Hepatocyte (in vitro differentiated cells): ENCODE measurements around the gene SPG11. TPM values are rescaled to one million over a fixed set of nuclear protein-coding genes. Genes with fewer than 3 reads are reported as not detected.
A peak's percentile ranks its signal among the peaks of the same experiment; 100 is the strongest.
"Not testable (repeated sequence)": the region's sequence is repeated elsewhere in the genome, so short reads cannot be mapped to it uniquely, and the experiment has no call there.

Experiments used
- DNase-seq: peaks from one replicate; pipeline ENCODE4 v3.0.0-alpha.2; 2016; ENCODE audit warnings: low spot score
- H2AFZ ChIP-seq: fragments of 200-600 bp; sonication (generic); 2 replicates; pipeline ENCODE4 v1.6.0; 2016; ENCODE audit warnings: antibody characterized with exemption, mild to moderate bottlenecking
- H3K27ac ChIP-seq: fragments of 200-600 bp; sonication (generic); 2 replicates; pipeline ENCODE4 v1.5.1; 2016; ENCODE audit warnings: mild to moderate bottlenecking
- H3K27me3 ChIP-seq: fragments of 200-600 bp; sonication (generic); 2 replicates; pipeline ENCODE4 v1.6.1; 2016
- H3K36me3 ChIP-seq: fragments of 200-600 bp; sonication (generic); replicated peaks from 2 replicates; pipeline ENCODE4 v1.5.1; 2016; ENCODE audit warnings: low read depth; ENCODE audit not compliant: insufficient read depth
- H3K4me1 ChIP-seq: fragments of 200-600 bp; sonication (generic); 2 replicates; pipeline ENCODE4 v1.5.1; 2016; ENCODE audit warnings: mild to moderate bottlenecking, moderate library complexity; ENCODE audit not compliant: insufficient read depth
- H3K4me2 ChIP-seq: fragments of 200-600 bp; sonication (generic); 2 replicates; pipeline ENCODE4 v1.6.0; 2016
- H3K4me3 ChIP-seq: fragments of 200-600 bp; sonication (generic); 2 replicates; pipeline ENCODE4 v1.5.1; 2016; ENCODE audit warnings: mild to moderate bottlenecking
- H3K79me2 ChIP-seq: fragments of 200-600 bp; sonication (generic); 2 replicates; pipeline ENCODE4 v1.6.0; 2017; ENCODE audit warnings: mild to moderate bottlenecking
- H3K9me2 ChIP-seq: fragments of 200-600 bp; sonication (generic); replicated peaks from 2 replicates; pipeline ENCODE4 v1.6.0; 2017; ENCODE audit warnings: mild to moderate bottlenecking; ENCODE audit not compliant: insufficient read depth
- H3K9me3 ChIP-seq: fragments of 200-600 bp; sonication (generic); 2 replicates; pipeline ENCODE4 v1.5.1; 2016; ENCODE audit warnings: low read depth, mild to moderate bottlenecking
- H4K20me1 ChIP-seq: fragments of 200-600 bp; sonication (generic); 2 replicates; pipeline ENCODE4 v1.6.0; 2016; ENCODE audit warnings: mild to moderate bottlenecking; ENCODE audit not compliant: insufficient read depth, poor library complexity, severe bottlenecking
- EZH2 ChIP-seq: fragments of 200-600 bp; sonication (generic); IDR thresholded peaks from 2 replicates; pipeline ENCODE4 v1.6.1; 2016; ENCODE audit warnings: antibody characterized with exemption, mild to moderate bottlenecking, borderline replicate concordance
- EZH2phosphoT487 ChIP-seq: fragments of 200-600 bp; sonication (generic); IDR thresholded peaks from one replicate; pipeline ENCODE4 v1.6.1; 2018; ENCODE audit warnings: antibody characterized with exemption, mild to moderate bottlenecking, low read depth, moderate library complexity; ENCODE audit not compliant: unreplicated experiment, severe bottlenecking
- WGBS: methylation state at CpG from one replicate; pipeline ENCODE4 v1.1.6; 2016; ENCODE audit warnings: low lambda C conversion rate; ENCODE audit errors: missing lambda C conversion rate; 5-methylcytosine and 5-hydroxymethylcytosine counted together
- polyA plus RNA-seq: library from polyadenylated mRNA; unstranded; fragments of >200 nt; fragmentation: Nextera tagmentation; extraction: Ambion mirVana; gene quantifications from 2 replicates; pipeline ENCODE4 v1.2.1, GENCODE V29; 2016
- total RNA-seq: library from RNA; depleted of rRNA; stranded (reverse); fragments of >200 nt; gene quantifications from 2 replicates; pipeline ENCODE4 v1.2.3, GENCODE V29; 2014
- TF ChIP-seq, protein P1 (sequence below): fragments of 200-600 bp; sonication (generic); IDR thresholded peaks from 2 replicates; pipeline ENCODE4 v1.5.1; 2016; ENCODE audit warnings: antibody characterized with exemption, mild to moderate bottlenecking; ENCODE audit not compliant: poor library complexity

SPG11 gene
- total and polyA plus RNA-seq, 2 experiments from 2014 or later: 28.2 to 70.3 TPM

DNA sequence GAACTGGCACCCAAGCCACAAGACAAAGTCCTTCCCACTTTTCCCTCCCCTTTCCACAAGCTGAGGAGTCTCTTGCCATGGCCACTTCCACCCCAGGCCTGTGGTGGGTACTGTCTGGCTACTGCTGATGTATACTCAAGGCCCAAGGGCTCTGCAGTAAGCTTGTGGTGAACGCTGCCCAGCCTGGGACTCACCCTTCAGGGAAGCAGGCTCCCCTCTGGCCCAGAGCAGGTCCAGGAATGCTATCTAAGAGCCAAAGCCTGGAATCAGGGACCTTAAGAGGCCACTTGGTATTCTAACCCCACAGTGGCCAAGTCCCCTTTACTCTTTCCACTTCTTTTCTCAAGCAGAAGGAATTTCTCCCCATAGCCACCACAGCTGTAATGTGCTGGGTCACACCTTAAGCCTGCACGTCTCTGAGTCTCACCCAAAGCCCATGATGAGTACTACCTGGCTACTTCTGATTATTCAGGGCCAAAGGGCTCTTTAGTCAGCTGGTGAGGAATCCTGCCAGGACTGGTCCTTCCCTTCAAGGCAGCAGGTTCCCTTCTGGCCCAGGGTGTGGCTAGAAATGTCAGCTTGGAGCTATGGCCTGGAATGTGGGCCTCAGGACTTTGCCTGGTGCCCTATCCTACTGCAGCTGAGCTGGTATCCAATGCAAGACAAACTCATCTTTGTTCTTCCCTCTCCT, 43.6 kb upstream of the SPG11 start:
- Histone ChIP-seq H3K27ac (peak overlapping the region; percentile 84), H3K4me1 (no peaks in the 10 kb centered on the region), H4K20me1 (peaks cover under 1% of the 10 kb centered on the region), H2AFZ (no peak overlapping the region), H3K79me2 (peaks cover 14% of the 10 kb centered on the region), H3K4me3 (no peak overlapping the region), H3K9me2 (no peaks in the 10 kb centered on the region), H3K4me2 (no peak overlapping the region), H3K27me3 (no peaks in the 10 kb centered on the region), H3K9me3 (no peaks in the 10 kb centered on the region), H3K36me3 (no peaks in the 10 kb centered on the region)
- WGBS: 75% methylated on average over 2 of the region's 2 CpGs
- DNase-seq: peak; percentile 66
- no peak for TF ChIP-seq EZH2phosphoT487
- TF ChIP-seq EZH2: no peak
- TF ChIP-seq, protein P1, sequence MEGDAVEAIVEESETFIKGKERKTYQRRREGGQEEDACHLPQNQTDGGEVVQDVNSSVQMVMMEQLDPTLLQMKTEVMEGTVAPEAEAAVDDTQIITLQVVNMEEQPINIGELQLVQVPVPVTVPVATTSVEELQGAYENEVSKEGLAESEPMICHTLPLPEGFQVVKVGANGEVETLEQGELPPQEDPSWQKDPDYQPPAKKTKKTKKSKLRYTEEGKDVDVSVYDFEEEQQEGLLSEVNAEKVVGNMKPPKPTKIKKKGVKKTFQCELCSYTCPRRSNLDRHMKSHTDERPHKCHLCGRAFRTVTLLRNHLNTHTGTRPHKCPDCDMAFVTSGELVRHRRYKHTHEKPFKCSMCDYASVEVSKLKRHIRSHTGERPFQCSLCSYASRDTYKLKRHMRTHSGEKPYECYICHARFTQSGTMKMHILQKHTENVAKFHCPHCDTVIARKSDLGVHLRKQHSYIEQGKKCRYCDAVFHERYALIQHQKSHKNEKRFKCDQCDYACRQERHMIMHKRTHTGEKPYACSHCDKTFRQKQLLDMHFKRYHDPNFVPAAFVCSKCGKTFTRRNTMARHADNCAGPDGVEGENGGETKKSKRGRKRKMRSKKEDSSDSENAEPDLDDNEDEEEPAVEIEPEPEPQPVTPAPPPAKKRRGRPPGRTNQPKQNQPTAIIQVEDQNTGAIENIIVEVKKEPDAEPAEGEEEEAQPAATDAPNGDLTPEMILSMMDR: no peak

DNA sequence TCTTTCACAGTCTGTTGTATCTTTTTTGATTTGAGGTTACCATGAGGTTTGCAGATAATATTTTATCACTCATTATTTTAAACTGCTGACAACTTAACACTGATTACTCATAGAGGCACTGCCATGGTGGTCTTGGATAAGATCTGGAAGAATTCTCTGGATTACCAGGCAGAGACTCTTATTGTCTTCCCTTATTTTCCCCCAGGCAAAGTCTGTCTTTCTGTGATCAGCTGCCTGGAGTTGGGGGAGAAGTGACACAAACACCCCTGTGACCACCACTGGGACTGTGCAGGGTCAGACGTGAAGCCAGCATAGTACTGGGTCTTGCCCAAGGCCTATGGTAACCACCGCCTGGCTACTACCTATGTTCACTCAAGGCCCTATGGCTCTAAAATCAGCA, 42.9 kb upstream of the SPG11 start:
- 88% methylated on average over 2 of the region's 2 CpGs for WGBS

DNA sequence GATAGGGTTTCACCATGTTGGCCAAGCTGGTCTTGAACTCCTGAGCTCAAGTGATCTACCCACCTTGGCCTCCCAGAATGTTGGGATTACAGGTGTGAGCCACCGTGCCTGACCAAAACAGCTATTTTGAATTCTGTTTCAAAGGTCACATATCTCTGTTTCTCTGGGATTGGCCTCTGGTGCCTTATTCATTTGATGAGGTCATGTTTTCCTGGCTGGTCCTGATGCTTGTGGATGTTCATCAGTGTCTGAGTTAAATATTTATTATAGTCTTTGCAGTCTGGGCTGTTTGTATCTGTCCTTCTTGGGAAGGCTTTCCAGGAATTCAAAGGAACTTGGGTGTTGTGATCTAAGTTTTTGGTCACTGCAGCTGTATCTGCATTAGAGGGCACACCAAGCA, 42.5 kb upstream of the SPG11 start:
- no peak for DNase-seq
- Histone ChIP-seq H3K9me3 (no peaks in the 10 kb centered on the region), H3K79me2 (peaks cover 10% of the 10 kb centered on the region), H3K36me3 (no peaks in the 10 kb centered on the region), H2AFZ (no peak overlapping the region), H3K27me3 (no peaks in the 10 kb centered on the region), H3K4me2 (no peak overlapping the region), H3K9me2 (no peaks in the 10 kb centered on the region), H4K20me1 (no peaks in the 10 kb centered on the region), H3K4me3 (no peak overlapping the region), H3K4me1 (no peaks in the 10 kb centered on the region), H3K27ac (no peak overlapping the region)
- WGBS: 81% methylated on average over 1 of the region's 1 CpG
- TF ChIP-seq, protein P1: no peak
- TF ChIP-seq EZH2phosphoT487 (no peak), EZH2 (no peak)

More for the DNA sequence above, 42.9 kb upstream of the SPG11 start:
- DNase-seq: no peak
- H3K27ac ChIP-seq: peak overlapping the region; percentile 84
- H3K4me2 ChIP-seq: no peak overlapping the region
- no peaks in the 10 kb centered on the region for H3K36me3 ChIP-seq
- H2AFZ ChIP-seq: no peak overlapping the region
- peaks cover 10% of the 10 kb centered on the region for H3K79me2 ChIP-seq
- H3K4me3 ChIP-seq: no peak overlapping the region
- TF ChIP-seq, protein P1: no peak
- TF ChIP-seq EZH2phosphoT487 (no peak), EZH2 (no peak)
- no peaks in the 10 kb centered on the region for H3K9me3 ChIP-seq
- H4K20me1 ChIP-seq: no peaks in the 10 kb centered on the region
- no peaks in the 10 kb centered on the region for H3K27me3 ChIP-seq
- no peaks in the 10 kb centered on the region for H3K9me2 ChIP-seq
- H3K4me1 ChIP-seq: no peaks in the 10 kb centered on the region

DNA sequence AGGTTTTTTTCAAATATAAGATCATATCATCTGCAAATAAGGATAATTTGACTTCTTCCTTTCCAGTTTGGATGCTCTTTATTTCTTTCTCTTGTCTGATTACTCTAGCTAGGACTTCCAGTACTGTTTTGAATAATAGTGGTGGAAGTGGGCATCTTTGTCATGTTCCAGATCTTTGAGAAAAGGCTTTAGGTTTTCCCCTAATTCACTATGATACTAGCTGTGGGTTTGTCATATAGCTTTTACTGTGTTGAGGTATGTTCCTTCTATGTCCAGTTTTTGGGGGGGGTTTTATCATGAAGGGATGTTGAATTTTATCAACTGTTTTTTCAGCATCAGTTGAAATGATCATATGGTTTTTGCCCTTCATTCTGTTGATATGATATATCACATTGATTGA, 37.2 kb upstream of the SPG11 start:
- not testable (repeated sequence) for H3K9me3 ChIP-seq, H3K27me3 ChIP-seq, H2AFZ ChIP-seq, DNase-seq, H3K9me2 ChIP-seq, H3K36me3 ChIP-seq, H3K4me1 ChIP-seq, H3K4me2 ChIP-seq, H3K4me3 ChIP-seq, H3K27ac ChIP-seq, H3K79me2 ChIP-seq, H4K20me1 ChIP-seq
